ENCODE data around the gene PPP6R1.

PPP6R1 gene

GRCh38 chr19:55181740-55182139 lies 77.1 kb downstream of the PPP6R1 start:
- DNase-seq (ENCODE audit: low spot score): no peak
